Adrenal gland (tissue), 12 donors: Measurements from ENCODE around the gene HGF. TPM values are rescaled to one million over a fixed set of nuclear protein-coding genes. Genes with fewer than 3 reads are reported as not detected.

Experiments
- DNase-seq, 7 donors: peaks; one replicate each; pipeline ENCODE4 v3.0.0-alpha.2; 2019 to 2020
- H3K27ac ChIP-seq, 5 donors: fragments of 200-600 bp; sonication (generic) in 4 of 5; 1 replicate in 3 of 5; 2 replicates in 2 of 5; pipeline versions ENCODE4 v1.5.1 to v1.8.0; 2016 to 2020; ENCODE audit warnings: mild to moderate bottlenecking in 1 of 5
- H3K27me3 ChIP-seq: fragments of 200-600 bp; 2 replicates; pipeline ENCODE4 v1.8.0; 2021
- H3K36me3 ChIP-seq, 2 donors: fragments of 200-600 bp; replicated peaks in 1 of 2; 1 replicate in 1 of 2; 2 replicates in 1 of 2; pipeline versions ENCODE4 v1.5.1 to v1.8.0; 2018 to 2022
- H3K4me1 ChIP-seq, 2 donors: fragments of 200-600 bp; replicated peaks in 1 of 2; 1 replicate in 1 of 2; 2 replicates in 1 of 2; pipeline versions ENCODE4 v1.5.1 to v1.8.0; 2018 to 2021
- H3K4me3 ChIP-seq, 4 donors: fragments of 200-600 bp; sonication (generic) in 3 of 4; one replicate each; pipeline ENCODE4 v1.5.1; 2016 to 2018
- H3K9me3 ChIP-seq, 3 donors: fragments of 200-600 bp; sonication (generic) in 1 of 3; replicated peaks in 1 of 3; 1 replicate in 2 of 3; 2 replicates in 1 of 3; pipeline versions ENCODE4 v1.5.1 to v1.8.0; 2016 to 2021
- CTCF ChIP-seq, 6 experiments: fragments of 450-650 bp in 4 of 6; fragments of 200-600 bp in 2 of 6; sonication (generic) in 1 of 6; IDR thresholded peaks; 1 replicate in 5 of 6; 2 replicates in 1 of 6; pipeline versions ENCODE4 v1.5.1 to v1.8.0; 2016 to 2021; ENCODE audit warnings: antibody characterized with exemption in 6 of 6, mild to moderate bottlenecking in 2 of 6, moderate library complexity in 1 of 6
- POLR2A ChIP-seq, 2 donors: fragments of 450-650 bp; IDR thresholded peaks; one replicate each; pipeline ENCODE4 v1.6.1; 2017; ENCODE audit warnings: antibody characterized with exemption in 2 of 2, mild to moderate bottlenecking in 2 of 2, moderate library complexity in 1 of 2
- whole genome bisulfite sequencing, 4 donors: extraction: QIAGEN DNeasy Blood & Tissue Kit in 2 of 4; methylation state at CpG; one replicate each; pipeline versions ENCODE4 v1.1.5 to v1.1.7; 2013 to 2017; 5-methylcytosine and 5-hydroxymethylcytosine counted together
- intact Hi-C, 2 donors: fragments of 100-400 bp; cut with DNase I; formaldehyde crosslinking; loops; one replicate each; pipeline versions ENCODE4 v1.14.1 to v1.15.0; 2022 to 2023
- polyA plus RNA-seq, 3 donors: library from polyadenylated mRNA; stranded (reverse); fragments of 200-250 nt in 2 of 3; fragments of 350-450 nt in 1 of 3; fragmentation: Illumina TruSeq in 1 of 3; extraction: RNeasy Lipid Tissue Mini Kit (QIAGEN cat#74804) in 1 of 3; gene quantifications; one replicate each; pipeline ENCODE4 v1.2.3, GENCODE V29; 2013 to 2014
- total RNA-seq, 9 donors: library from RNA; depleted of rRNA in 4 of 9; stranded (reverse); fragments of >200 nt in 4 of 9; fragments of 120-200 nt in 1 of 9; fragmentation: NEBNext Ultra II Directional in 1 of 9; extraction: Animal tissue kit (Norgen Biotek cat#: 25700) in 1 of 9; gene quantifications; one replicate each; pipeline versions ENCODE4 v1.1.0 to v1.2.4, GENCODE V29; 2013 to 2023
- donor health status: healthy with polysubstance abuse.
- donor health status: Bipolar disorder and iron deficiency.
- donor health status: DM: yes; HTN: yes; CAD: no.
- donor health status: DM: no; HTN: no; CAD: no.
- donor health status: DM: no; HTN: no; CAD: no.
- donor health status: DM: yes; HTN: yes; CAD: no.

The HGF gene
- total and polyA plus RNA-seq, 12 donors, result 3.7 to 157 (median 71.2) TPM

DNA sequence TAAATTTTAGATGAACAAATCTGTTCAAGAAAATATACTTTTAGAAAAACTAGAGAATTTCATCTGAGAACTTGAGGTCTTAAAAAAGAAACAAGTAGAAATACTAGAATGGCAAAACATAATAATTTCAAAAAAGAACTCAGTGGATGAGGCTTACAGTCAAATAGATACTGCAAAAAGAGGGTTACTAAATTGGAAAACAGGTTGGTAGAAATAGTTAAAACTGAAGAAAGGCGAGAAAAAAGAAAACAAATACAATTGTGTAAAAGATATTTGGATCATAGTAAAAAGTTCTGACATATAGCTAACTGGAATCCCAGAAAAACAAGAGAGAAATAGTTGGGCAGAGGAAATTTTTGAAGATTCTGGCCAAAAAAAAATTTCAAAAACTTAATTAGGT lies 117.6 kb downstream of the HGF start:
- intact Hi-C loops, result no loop called here
- 69 to 86% (median 82%) methylated on average over 1 of the region's 1 CpG for WGBS, 4 donors
- DNase-seq, result no peak
- Histone ChIP-seq H3K4me1 (no peaks in the 10 kb centered on the region), H3K36me3 (no peaks in the 10 kb centered on the region), H3K4me3 (no peak overlapping the region), H3K9me3 (peaks cover 0 to 10% (median 0%) of the 10 kb centered on the region in 3 donors), H3K27me3 (no peaks in the 10 kb centered on the region), H3K27ac (no peak overlapping the region)
- TF ChIP-seq CTCF (IDR thresholded peaks at IDR 0.05), result no peak
- no peak for TF ChIP-seq POLR2A (IDR thresholded peaks at IDR 0.05)
